HG03571 (cell line): ENCODE measurements around the gene EEF2.
"Not testable (repeated sequence)": the region's sequence is repeated elsewhere in the genome, so short reads cannot be mapped to it uniquely, and the experiment has no call there.

Experiments
- ATAC-seq: cut with Tn5 transposase; IDR thresholded peaks from one replicate; pipeline ENCODE4 v1.9.1; 2021; ENCODE audit not compliant: unreplicated experiment

The EEF2 gene

GRCh38 chr19:4015705-4016402, 30.6 kb upstream of the EEF2 start:
- no peak for ATAC-seq

- ATAC-seq, result no peak
Observed at GRCh38 chr19:4014541-4015491, 29.6 kb upstream of the EEF2 start.

GRCh38 chr19:4013886-4014540, 28.8 kb upstream of the EEF2 start:
- ATAC-seq, result no peak

GRCh38 chr19:4012975-4013634, 27.8 kb upstream of the EEF2 start:
- ATAC-seq, result no peak

- ATAC-seq, result no peak
Observed at GRCh38 chr19:4012092-4012974, 27.1 kb upstream of the EEF2 start.

GRCh38 chr19:4011430-4011829, 26.2 kb upstream of the EEF2 start:
- ATAC-seq, result not testable (repeated sequence)

- ATAC-seq, result no peak
Observed at GRCh38 chr19:4010808-4011110, 25.5 kb upstream of the EEF2 start.

- ATAC-seq, result no peak
Observed at GRCh38 chr19:4009990-4010807, 24.9 kb upstream of the EEF2 start.

GRCh38 chr19:4007836-4008539, 22.7 kb upstream of the EEF2 start:
- ATAC-seq, result peak; percentile 2

- peak; percentile 80 for ATAC-seq
Observed at GRCh38 chr19:4007021-4007835, 22.0 kb upstream of the EEF2 start, which contains the start of gene PIAS4. TSS of gene PIAS4 (plus strand) at chr19:4007736. CDS start at chr19:4007761, 25 bp downstream.

GRCh38 chr19:4005436-4005835, 20.2 kb upstream of the EEF2 start:
- ATAC-seq, result not testable (repeated sequence)

GRCh38 chr19:4000798-4001197, 15.5 kb upstream of the EEF2 start:
- ATAC-seq, result not testable (repeated sequence)

- ATAC-seq, result not testable (repeated sequence)
Observed at GRCh38 chr19:3998667-3999412, 13.6 kb upstream of the EEF2 start.

- no peak for ATAC-seq
Observed at GRCh38 chr19:3995607-3996006, 10.3 kb upstream of the EEF2 start.

- no peak for ATAC-seq
Observed at GRCh38 chr19:3990815-3991117, 5.5 kb upstream of the EEF2 start.

- ATAC-seq, result peak; percentile 27
Observed at GRCh38 chr19:3987619-3988371, 2.5 kb upstream of the EEF2 start.
